Endothelial cell of umbilical vein (primary cell): Measurements from ENCODE around the gene CEP95. TPM values are rescaled to one million over a fixed set of nuclear protein-coding genes. Genes with fewer than 3 reads are reported as not detected.

Experiments
- BruUV-seq: library from RNA; stranded (reverse); fragments of 400-500 nt; replicated peaks from 2 replicates; lab custom pipeline; 2021; lab: Mats Ljungman, UMichigan
- CTCF ChIA-PET: fragments of 300-600, 350-600 bp; sonication (Branson Sonifier 250); formaldehyde crosslinking; loops from one replicate; lab custom pipeline; 2021; ENCODE audit warnings: antibody characterized with exemption, inconsistent platforms; lab: Charles Lee
- POLR2A ChIA-PET: fragments of 300-600, 350-600 bp; sonication (Branson Sonifier 250); formaldehyde crosslinking; loops from one replicate; lab custom pipeline; 2021; ENCODE audit warnings: antibody characterized with exemption, inconsistent platforms; lab: Charles Lee
- DNase-seq: peaks from one replicate; pipeline ENCODE4 v3.0.0-alpha.2; 2011; ENCODE audit warnings: low read depth, low spot score
- FAIRE-seq: peaks from 2 replicates; lab custom pipeline; 2011; peaks lifted over from hg19 to GRCh38; lab: Jason Lieb, UNC
- H2AFZ ChIP-seq: 2 replicates; pipeline ENCODE4 v1.6.0; 2012; ENCODE audit warnings: low read depth, low read length, control low read depth, inconsistent platforms
- H3K27ac ChIP-seq: 2 replicates; pipeline ENCODE4 v1.5.1; 2011; ENCODE audit warnings: low read depth, mild to moderate bottlenecking, control low read depth, low read length, moderate library complexity; ENCODE audit not compliant: insufficient read depth
- H3K27me3 ChIP-seq, 2 experiments: 2 replicates each; pipeline versions ENCODE4 v1.6.0 to v1.6.1; 2011; ENCODE audit warnings: low read length in 2 of 2, mixed read lengths in 1 of 2; ENCODE audit not compliant: control insufficient read depth in 2 of 2, insufficient read depth in 2 of 2
- H3K36me3 ChIP-seq, 2 experiments: 2 replicates in 1 of 2; 3 replicates in 1 of 2; pipeline ENCODE4 v1.5.1; 2011; ENCODE audit warnings: low read length in 2 of 2, mild to moderate bottlenecking in 1 of 2, moderate library complexity in 1 of 2; ENCODE audit not compliant: control insufficient read depth in 2 of 2, insufficient read depth in 2 of 2; ENCODE audit errors: extremely low read depth in 1 of 2
- H3K4me1 ChIP-seq: 3 replicates; pipeline ENCODE4 v1.5.1; 2011; ENCODE audit warnings: mild to moderate bottlenecking, low read length; ENCODE audit not compliant: control insufficient read depth, insufficient read depth; ENCODE audit errors: extremely low read depth
- H3K4me2 ChIP-seq: 2 replicates; pipeline ENCODE4 v1.6.1; 2011; ENCODE audit warnings: low read length, control low read depth, mixed read lengths; ENCODE audit not compliant: insufficient read depth
- H3K4me3 ChIP-seq, 3 experiments: fragments of 200-600 bp in 1 of 3; sonication (generic), shearing (Covaris generic) in 1 of 3; replicated peaks in 1 of 3; 2 replicates each; pipeline ENCODE4 v1.5.1; 2011 to 2016; ENCODE audit warnings: control low read depth in 3 of 3, low read length in 3 of 3, mild to moderate bottlenecking in 2 of 3, inconsistent platforms in 1 of 3, low read depth in 1 of 3, moderate library complexity in 1 of 3; ENCODE audit not compliant: insufficient read depth in 1 of 3
- H3K79me2 ChIP-seq: 2 replicates; pipeline ENCODE4 v1.6.0; 2012; ENCODE audit warnings: low read length, inconsistent platforms; ENCODE audit not compliant: control insufficient read depth, insufficient read depth
- H3K9ac ChIP-seq: replicated peaks from 2 replicates; pipeline ENCODE3; 2011; ENCODE audit warnings: low read length, control low read depth; ENCODE audit not compliant: insufficient read depth; ENCODE audit errors: extremely low read depth
- H3K9me1 ChIP-seq: replicated peaks from 3 replicates; pipeline ENCODE4 v1.6.0; 2011; ENCODE audit warnings: mild to moderate bottlenecking, low read length; ENCODE audit not compliant: control insufficient read depth, insufficient read depth; ENCODE audit errors: extremely low read depth
- H3K9me3 ChIP-seq: replicated peaks from 2 replicates; pipeline ENCODE4 v1.5.1; 2012; ENCODE audit warnings: low read length, inconsistent platforms; ENCODE audit not compliant: control insufficient read depth, insufficient read depth
- H4K20me1 ChIP-seq: replicated peaks from 2 replicates; pipeline ENCODE3; 2011; ENCODE audit warnings: mild to moderate bottlenecking, low read length; ENCODE audit not compliant: control insufficient read depth, insufficient read depth; ENCODE audit errors: extremely low read depth
- CTCF ChIP-seq, 2 donors: IDR thresholded peaks; 1 replicate in 1 of 2; 2 replicates in 1 of 2; pipeline ENCODE4 v1.5.1; 2011; ENCODE audit warnings: low read length in 2 of 2, mild to moderate bottlenecking in 2 of 2, moderate library complexity in 2 of 2, control low read depth in 1 of 2, inconsistent platforms in 1 of 2, low read depth in 1 of 2; ENCODE audit not compliant: insufficient read depth in 1 of 2; ENCODE audit errors: extremely low read depth in 1 of 2
- EZH2 ChIP-seq: IDR thresholded peaks from 2 replicates; pipeline ENCODE4 v1.6.1; 2012; ENCODE audit warnings: borderline replicate concordance, low read depth, mild to moderate bottlenecking, moderate library complexity, low read length, inconsistent platforms; ENCODE audit not compliant: severe bottlenecking
- FOS ChIP-seq: IDR thresholded peaks from 2 replicates; pipeline ENCODE4 v1.6.1; 2011; ENCODE audit warnings: mild to moderate bottlenecking, low read length, moderate library complexity, borderline replicate concordance; ENCODE audit not compliant: insufficient read depth
- GATA2 ChIP-seq: IDR thresholded peaks from 2 replicates; pipeline ENCODE4 v1.7.0; 2011; ENCODE audit warnings: low read depth, mild to moderate bottlenecking, moderate library complexity, mixed read lengths, low read length; ENCODE audit not compliant: insufficient read length, insufficient read depth
- JUN ChIP-seq: IDR thresholded peaks from 2 replicates; pipeline ENCODE4 v1.6.1; 2011; ENCODE audit warnings: borderline replicate concordance, low read depth; ENCODE audit not compliant: insufficient read length, insufficient read depth
- MYC ChIP-seq: IDR thresholded peaks from one replicate; pipeline ENCODE4 v1.6.1; 2011; ENCODE audit warnings: mild to moderate bottlenecking, low read depth, low read length
- POLR2A ChIP-seq: IDR thresholded peaks from 2 replicates; pipeline ENCODE4 v1.6.1; 2012; ENCODE audit warnings: low read depth, mild to moderate bottlenecking, control low read depth, low read length
- POLR2AphosphoS5 ChIP-seq: IDR thresholded peaks from 2 replicates; pipeline ENCODE4 v1.6.1; 2012; ENCODE audit warnings: low read depth, mild to moderate bottlenecking, control low read depth, low read length, moderate library complexity; ENCODE audit not compliant: insufficient read depth
- dilution Hi-C: fragments of 300-500 bp; cut with MboI; formaldehyde crosslinking; loops from one replicate; pipeline ENCODE4 v1.15.0; 2019; ENCODE audit warnings: low sequenced_read_pairs; ENCODE audit not compliant: extremely low pct_ligation_motif_present
- intact Hi-C: fragments of 100-400 bp; cut with micrococcal nuclease; formaldehyde crosslinking; loops from one replicate; pipeline ENCODE4 v1.10.0; 2022
- polyA plus RNA-seq, 4 experiments: library from polyadenylated mRNA; depleted of rRNA in 3 of 4; stranded (reverse) in 3 of 4; unstranded in 1 of 4; fragments of >200 nt; gene quantifications; 2 replicates each; pipeline versions ENCODE4 v1.2.1 to v1.2.3, GENCODE V29; 2011 to 2012; ENCODE audit warnings: missing spikeins in 1 of 4
- total RNA-seq: library from RNA; stranded (reverse); gene quantifications from 2 replicates; pipeline ENCODE4 v1.2.3, GENCODE V29; 2021
- TF ChIP-seq, protein P1 (sequence below): IDR thresholded peaks from 2 replicates; pipeline ENCODE4 v1.6.1; 2011; ENCODE audit not compliant: insufficient read depth, insufficient read length

The CEP95 gene
- total and polyA plus RNA-seq, 2 donors (not counting 3 experiments of a cell fraction or from before 2014, with no cell fraction given) = 14.1 to 35.5 TPM

GRCh38 chr17:64535357-64535756 lies 28.6 kb downstream of the CEP95 start:
- ChIA-PET CTCF (interaction anchor here (1.0 kb wide), 1 partner anchor 20 kb away, joined by 3 read pairs; no protein-coding TSS in a partner anchor), POLR2A (no interaction called here)
- no peak overlapping the region for H2AFZ ChIP-seq
- no peaks in the 10 kb centered on the region for H3K9me3 ChIP-seq
- H3K4me2 ChIP-seq = no peak overlapping the region
- FAIRE-seq = no peak
- intact Hi-C loops = no loop called here
- no peak overlapping the region for H3K9ac ChIP-seq
- H3K4me1 ChIP-seq = no peaks in the 10 kb centered on the region
- TF ChIP-seq POLR2A = no peak
- no peak for TF ChIP-seq EZH2
- TF ChIP-seq, protein P1, sequence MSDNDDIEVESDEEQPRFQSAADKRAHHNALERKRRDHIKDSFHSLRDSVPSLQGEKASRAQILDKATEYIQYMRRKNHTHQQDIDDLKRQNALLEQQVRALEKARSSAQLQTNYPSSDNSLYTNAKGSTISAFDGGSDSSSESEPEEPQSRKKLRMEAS = no peak
- TF ChIP-seq JUN = no peak
- no peak for TF ChIP-seq GATA2
- no peak for TF ChIP-seq FOS
- TF ChIP-seq CTCF (IDR thresholded peaks at IDR 0.05; ENCODE audit: extremely low read depth in 1 of 2, insufficient read depth in 1 of 2, low read depth in 1 of 2, low read length in 2 of 2) = no peak
- no peak for TF ChIP-seq POLR2AphosphoS5
- TF ChIP-seq MYC = no peak
- peaks cover 34 to 35% of the 10 kb centered on the region in 2 experiments for H3K36me3 ChIP-seq
- H3K9me1 ChIP-seq = no peaks in the 10 kb centered on the region
- no peaks in the 10 kb centered on the region for H3K27me3 ChIP-seq
- dilution Hi-C loops = no loop called here
- H3K79me2 ChIP-seq = no peaks in the 10 kb centered on the region
- H3K27ac ChIP-seq = no peak overlapping the region
- no peaks in the 10 kb centered on the region for H4K20me1 ChIP-seq
- peak; percentile 24 for DNase-seq
- H3K4me3 ChIP-seq = no peak overlapping the region
- no TSS peak for BruUV-seq
